ENCODE data around the gene ECSCR.
"Not testable (repeated sequence)": the region's sequence is repeated elsewhere in the genome, so short reads cannot be mapped to it uniquely, and the experiment has no call there.

Gene ECSCR, protein sequence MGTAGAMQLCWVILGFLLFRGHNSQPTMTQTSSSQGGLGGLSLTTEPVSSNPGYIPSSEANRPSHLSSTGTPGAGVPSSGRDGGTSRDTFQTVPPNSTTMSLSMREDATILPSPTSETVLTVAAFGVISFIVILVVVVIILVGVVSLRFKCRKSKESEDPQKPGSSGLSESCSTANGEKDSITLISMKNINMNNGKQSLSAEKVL

GRCh38 chr5:139462586-139463276 lies at the start of gene ECSCR:
Gene ECSCR, minus strand, starts transcription at chr5:139462743. Its CDS starts 73 bp downstream, at chr5:139462670.
- DNase-seq (ENCODE audit: low read depth in 3 of 3, low spot score in 1 of 3), result no peak

GRCh38 chr5:139504722-139505121 lies 42.2 kb upstream of the ECSCR start:
- DNase-seq (ENCODE audit: low read depth in 3 of 3, low spot score in 1 of 3), result not testable (repeated sequence)

- not testable (repeated sequence) for DNase-seq (ENCODE audit: low read depth in 3 of 3, low spot score in 1 of 3)
Measured at GRCh38 chr5:139503879-139504278, 41.3 kb upstream of the ECSCR start.

DNA sequence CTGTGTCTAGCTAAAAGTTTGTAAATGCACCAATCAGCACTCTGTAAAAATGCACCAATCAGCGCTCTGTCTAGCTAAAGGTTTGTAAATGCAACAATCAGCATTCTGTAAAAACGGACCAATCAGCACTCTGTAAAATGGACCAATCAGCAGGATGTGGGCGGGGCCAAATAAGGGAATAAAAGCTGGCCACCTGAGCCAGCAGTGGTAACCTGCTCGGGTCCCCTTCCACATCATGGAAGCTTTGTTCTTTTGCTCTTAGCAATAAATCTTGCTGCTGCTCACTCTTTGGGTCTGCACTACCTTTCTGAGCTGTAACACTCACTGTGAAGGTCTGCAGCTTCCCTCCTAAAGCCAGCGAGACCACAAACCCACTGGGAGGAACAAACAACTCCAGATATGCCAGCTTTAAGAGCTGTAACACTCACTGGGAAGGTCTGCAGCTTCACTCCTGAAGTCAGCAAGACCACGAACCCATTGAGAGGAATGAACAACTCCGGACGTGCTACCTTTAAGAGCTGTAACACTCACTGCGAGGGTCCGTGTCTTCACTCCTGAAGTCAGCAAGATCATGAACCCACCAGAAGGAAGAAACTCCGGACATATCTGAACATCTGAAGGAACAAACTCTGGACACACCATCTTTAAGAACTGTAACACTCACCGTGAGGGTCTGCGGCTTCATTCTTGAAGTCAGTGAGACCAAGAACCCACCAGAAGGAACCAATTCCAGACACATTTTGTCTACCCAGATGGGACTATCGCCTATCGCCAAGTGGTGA lies 40.7 kb upstream of the ECSCR start:
- DNase-seq (ENCODE audit: low read depth in 3 of 3, low spot score in 1 of 3), result not testable (repeated sequence)

DNA sequence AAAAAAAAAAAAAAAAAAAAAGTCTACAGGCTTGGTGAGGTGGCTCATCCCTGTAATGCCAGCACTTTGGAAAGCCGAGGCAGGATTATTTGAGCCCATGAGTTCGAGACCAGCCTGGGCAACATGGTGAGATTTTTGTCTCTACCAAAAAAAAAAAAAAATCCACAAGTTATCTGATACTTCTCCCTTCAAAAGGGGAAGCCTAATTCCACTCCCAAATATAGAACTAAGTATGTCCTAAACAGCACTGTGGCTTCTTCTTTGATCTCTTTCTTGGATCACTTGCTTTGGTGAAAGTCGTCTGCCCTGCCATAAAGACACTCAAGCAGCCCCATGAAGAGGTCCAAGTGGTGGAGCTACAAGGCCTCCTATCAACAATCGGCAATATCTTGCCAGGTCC lies 38.8 kb upstream of the ECSCR start:
- DNase-seq (ENCODE audit: low read depth in 3 of 3, low spot score in 1 of 3), result no peak

DNA sequence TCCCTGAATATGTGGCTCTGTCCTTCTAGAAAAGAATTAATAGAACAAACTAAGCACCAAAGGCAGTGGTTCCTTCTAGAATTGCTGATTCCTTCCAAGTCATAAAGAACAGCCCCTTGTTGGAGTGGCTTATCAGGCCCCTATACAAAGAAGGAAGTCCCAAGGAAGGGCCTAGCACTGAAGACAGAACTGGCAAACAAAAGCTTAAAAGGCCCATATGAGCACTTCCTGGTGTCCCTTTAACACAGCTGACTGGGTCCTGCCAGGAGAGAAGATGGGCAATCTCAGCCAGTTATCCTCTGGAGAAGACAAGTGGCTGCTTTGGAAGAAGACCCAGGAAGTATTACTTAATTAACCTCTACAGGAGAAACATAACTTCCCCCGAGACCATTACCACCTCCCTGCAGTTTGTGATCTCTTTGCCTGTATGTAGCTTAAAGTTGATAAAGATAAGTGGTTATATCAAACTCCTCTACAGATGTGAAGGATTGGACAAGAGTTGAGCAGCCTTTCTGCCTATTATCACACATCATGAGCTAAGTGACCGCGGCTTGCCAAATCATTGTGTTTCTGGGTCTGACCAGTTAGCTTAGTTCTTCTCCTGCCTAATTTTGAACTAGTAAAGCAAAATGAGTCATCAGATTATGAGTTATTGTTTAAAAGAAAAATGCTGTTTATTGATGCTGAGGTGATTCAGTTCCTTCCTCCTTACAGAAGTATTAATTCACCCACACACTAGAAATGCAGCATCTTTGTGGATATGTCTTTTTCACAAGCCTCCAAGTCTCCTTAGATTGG lies 33.3 kb upstream of the ECSCR start:
- no peak for DNase-seq (ENCODE audit: low read depth in 3 of 3, low spot score in 1 of 3)

DNA sequence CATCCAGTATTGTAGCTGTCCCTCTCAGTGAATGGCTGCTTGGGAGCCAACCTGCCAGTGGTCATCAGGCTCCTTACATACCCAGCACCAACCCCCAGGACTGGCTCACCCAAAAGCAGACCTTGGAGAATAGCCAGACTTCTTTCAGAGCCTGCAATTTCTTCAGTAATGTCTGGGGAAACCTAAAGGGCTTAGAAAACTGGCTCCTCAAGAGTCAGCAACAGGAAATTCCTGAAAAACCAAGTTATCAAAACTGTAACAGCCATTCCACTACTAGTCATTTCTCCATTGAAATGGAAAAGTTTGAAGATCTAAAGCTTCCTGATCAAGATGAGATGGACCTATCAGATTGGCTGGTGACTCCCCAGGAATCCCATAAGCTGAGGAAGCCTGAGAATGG lies 32.3 kb upstream of the ECSCR start:
- no peak for DNase-seq (ENCODE audit: low read depth in 3 of 3, low spot score in 1 of 3)

DNA sequence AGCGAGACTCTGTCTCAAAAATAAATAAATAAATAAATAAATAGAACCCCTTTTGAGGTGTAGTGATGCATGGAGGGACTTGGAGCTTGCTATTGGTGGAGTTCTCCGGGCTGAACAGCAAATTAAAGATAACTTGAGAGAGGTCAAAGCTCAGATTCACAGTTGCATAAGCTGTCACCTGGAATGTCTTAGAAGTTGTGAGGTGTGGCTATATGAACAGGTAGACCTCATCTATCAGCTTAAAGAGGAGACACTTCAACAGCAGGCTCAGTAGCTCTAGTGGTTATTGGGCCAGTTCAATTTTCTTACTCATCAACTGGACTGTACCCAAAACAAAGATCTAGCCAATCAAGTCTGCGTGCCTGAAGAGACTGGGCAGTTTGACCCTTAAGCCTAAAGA lies 31.7 kb upstream of the ECSCR start:
- no peak for DNase-seq (ENCODE audit: low read depth in 3 of 3, low spot score in 1 of 3)

DNA sequence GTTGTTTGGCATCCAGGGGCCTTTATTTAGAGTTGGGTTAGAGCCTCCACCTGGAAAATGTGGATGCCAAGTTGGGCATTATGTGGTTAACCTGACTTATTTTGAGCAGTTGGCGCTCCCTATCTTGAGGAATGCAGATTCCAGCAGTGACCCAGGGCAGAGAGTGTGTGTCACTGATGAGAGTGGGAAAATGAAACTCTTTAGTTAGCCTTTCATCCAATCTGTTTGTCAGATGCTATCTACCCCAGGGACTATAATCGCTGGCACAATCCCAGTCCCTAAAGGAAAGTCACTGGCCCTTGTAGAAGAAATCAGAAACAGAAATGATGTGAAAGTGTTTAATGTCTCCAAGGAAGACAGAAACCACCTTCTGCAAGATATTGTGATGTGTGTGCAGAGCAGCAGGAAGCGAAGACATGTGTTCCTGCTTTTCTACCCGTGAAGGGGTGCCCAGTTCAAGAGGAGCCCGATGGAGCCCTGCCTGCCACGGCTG lies 30.2 kb upstream of the ECSCR start:
- DNase-seq (ENCODE audit: low read depth in 3 of 3, low spot score in 1 of 3), result no peak

GRCh38 chr5:139488260-139488659 lies 25.7 kb upstream of the ECSCR start:
- no peak for DNase-seq (ENCODE audit: low read depth in 3 of 3, low spot score in 1 of 3)

- no peak for DNase-seq (ENCODE audit: low read depth in 3 of 3, low spot score in 1 of 3)
Measured at GRCh38 chr5:139486201-139486600, 23.7 kb upstream of the ECSCR start.

DNA sequence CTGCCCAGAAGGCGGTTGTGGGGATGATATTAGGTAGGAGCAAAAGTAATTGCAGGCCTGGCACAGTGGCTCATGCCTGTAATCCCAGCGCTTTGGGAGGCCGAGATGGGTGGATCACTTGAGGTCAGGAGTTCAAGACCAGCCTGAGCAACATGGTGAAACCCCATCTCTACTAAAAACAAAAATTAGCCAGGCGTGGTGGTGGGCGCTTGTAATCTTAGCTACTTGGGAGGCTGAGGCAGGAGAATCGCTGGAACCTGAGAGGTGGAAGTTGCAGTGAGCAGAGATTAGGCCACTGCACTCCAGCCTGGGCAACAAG lies 20.3 kb upstream of the ECSCR start:
- not testable (repeated sequence) for DNase-seq (ENCODE audit: low read depth in 3 of 3, low spot score in 1 of 3)

DNA sequence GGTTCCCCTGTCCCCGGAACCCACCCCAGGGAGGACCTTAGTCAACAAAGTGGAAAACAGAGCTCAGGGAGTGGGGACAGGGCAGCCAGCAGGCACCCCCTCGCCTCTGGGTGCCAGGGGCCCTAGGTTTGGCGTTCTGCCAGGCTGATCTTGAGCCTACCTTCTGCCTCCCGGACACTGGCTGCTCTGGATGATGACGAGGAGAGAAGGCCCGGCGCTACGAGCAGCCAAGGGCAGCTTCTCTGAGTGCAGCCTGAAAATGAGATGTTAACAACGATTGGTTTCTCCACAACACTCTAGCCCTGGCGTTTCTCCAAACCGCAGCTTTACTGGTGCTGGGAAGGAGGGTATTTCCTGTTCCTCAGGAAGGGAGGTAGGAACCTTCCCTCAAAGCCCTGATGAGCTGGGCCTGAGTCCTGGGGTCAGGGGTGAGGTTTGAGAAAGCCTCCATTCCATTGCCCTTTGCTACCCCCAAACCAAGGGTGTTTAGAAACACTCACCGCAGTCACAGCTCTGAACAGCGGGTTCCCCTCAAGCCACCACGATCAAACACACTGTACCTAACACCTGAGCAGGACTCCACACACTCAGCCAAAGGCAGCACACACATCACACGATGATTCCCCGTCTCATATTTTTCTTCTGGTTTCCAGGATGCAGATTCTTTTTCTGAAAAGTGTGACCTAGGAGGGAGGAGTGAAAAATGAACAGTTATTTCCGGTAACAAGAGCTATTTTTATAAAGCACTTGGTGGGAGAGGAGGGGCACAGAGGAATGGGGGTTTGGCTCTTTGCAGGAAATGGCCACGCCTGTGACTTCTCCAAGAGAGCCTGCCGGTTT lies 19.7 kb upstream of the ECSCR start, which contains the start of gene STING1:
STING1 (minus strand) TSS at position 709 of the 840 bp plus-strand sequence. CDS start 1,054 bp downstream, outside the sequence.
- DNase-seq (ENCODE audit: low read depth in 3 of 3, low spot score in 1 of 3), result peak in 1 of 3 donors; percentile 27

- DNase-seq (ENCODE audit: low read depth in 3 of 3, low spot score in 1 of 3), result no peak
Measured at GRCh38 chr5:139481580-139482049, 19.1 kb upstream of the ECSCR start.

GRCh38 chr5:139481122-139481533 lies 18.6 kb upstream of the ECSCR start:
- peak in 1 of 3 donors; percentile 28 for DNase-seq (ENCODE audit: low read depth in 3 of 3, low spot score in 1 of 3)

GRCh38 chr5:139479729-139480128 lies 17.2 kb upstream of the ECSCR start:
- not testable (repeated sequence) for DNase-seq (ENCODE audit: low read depth in 3 of 3, low spot score in 1 of 3)

- not testable (repeated sequence) for DNase-seq (ENCODE audit: low read depth in 3 of 3, low spot score in 1 of 3)
Measured at GRCh38 chr5:139478657-139479423, 16.3 kb upstream of the ECSCR start.

DNA sequence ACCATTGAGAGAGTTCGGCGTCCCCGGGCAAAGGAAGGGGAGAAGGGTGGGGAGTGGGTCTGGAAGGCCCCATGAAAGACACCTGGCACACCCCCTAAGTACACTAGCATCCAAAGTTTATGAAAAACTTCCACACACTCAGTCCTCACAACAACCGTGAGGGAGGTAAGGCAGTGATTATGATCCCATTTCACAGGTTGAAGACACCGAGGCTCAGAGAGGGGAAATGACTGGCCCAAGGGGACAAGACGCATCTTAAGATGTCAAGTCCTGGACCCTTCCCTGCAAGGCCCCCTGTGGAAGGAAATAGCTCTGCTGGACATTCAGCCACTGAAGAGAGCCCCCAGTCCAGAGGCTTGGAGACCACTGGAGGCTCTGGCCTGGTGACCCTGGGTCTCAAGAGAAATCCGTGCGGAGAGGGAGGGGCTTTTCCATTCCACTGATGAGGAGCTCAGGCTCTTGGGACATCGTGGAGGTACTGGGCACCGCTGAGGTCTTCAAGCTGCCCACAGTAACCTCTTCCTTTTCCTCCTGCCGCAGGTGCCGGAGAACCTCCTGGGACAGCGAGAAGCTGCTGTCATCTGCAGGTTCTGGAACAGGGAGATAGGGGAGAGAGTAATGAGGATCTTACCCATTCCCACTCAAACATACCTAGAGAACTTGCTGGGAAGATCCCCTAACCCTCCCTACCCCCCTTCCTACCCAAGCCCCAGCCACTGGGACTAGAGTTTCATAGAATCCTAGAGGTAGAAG lies 13.5 kb upstream of the ECSCR start:
- no peak for DNase-seq (ENCODE audit: low read depth in 3 of 3, low spot score in 1 of 3)

Data from stimulated activated CD4-positive, alpha-beta T cell treated with anti-CD3 and anti-CD28 coated beads, TNF-alpha, amount 100 ng/mL, for 1 hour (primary cell).